IMR-90 (cell line): ENCODE results near the gene ABHD17B. TPM values are rescaled to one million over a fixed set of nuclear protein-coding genes. Genes with fewer than 3 reads are reported as not detected.

Experiments used
- ATAC-seq: fragments of 200-7000 bp; cut with Tn5 transposase; 2 replicates; pipeline ENCODE4 v1.9.1; 2020; ENCODE audit warnings: low read depth, mild to moderate bottlenecking, moderate library complexity
- BruUV-seq: library from RNA; stranded (reverse); fragments of 400-500 nt; replicated peaks from 2 replicates; lab custom pipeline; 2021; lab: Mats Ljungman, UMichigan
- CTCF ChIA-PET: fragments of 300-600 bp; formaldehyde crosslinking; extraction: SDS; loops from one replicate; lab custom pipeline; 2021; ENCODE audit warnings: antibody characterized with exemption; lab: Yijun Ruan, JAX
- POLR2A ChIA-PET: fragments of 300-600 bp; sonication (Branson Sonifier 250); formaldehyde crosslinking; loops from one replicate; lab custom pipeline; 2022; ENCODE audit warnings: antibody characterized with exemption; ENCODE audit not compliant: unreplicated experiment; lab: Charles Lee
- DNase-seq: peaks from one replicate; pipeline ENCODE4 v3.0.0; 2013
- H2AFZ ChIP-seq: replicated peaks from 2 replicates; pipeline ENCODE3; 2013; ENCODE audit warnings: low read length, mild to moderate bottlenecking; ENCODE audit not compliant: poor library complexity
- H2AK5ac ChIP-seq: 2 replicates; pipeline ENCODE4 v1.6.1; 2013; ENCODE audit warnings: low read depth, low read length, inconsistent platforms
- H2AK9ac ChIP-seq: replicated peaks from 2 replicates; pipeline ENCODE3; 2013; ENCODE audit warnings: mild to moderate bottlenecking, low read depth, low read length, moderate library complexity; ENCODE audit not compliant: poor library complexity
- H2BK120ac ChIP-seq: 2 replicates; pipeline ENCODE4 v1.6.1; 2013; ENCODE audit warnings: low read depth, low read length, inconsistent platforms
- H2BK15ac ChIP-seq: 3 replicates; pipeline ENCODE4 v1.6.1; 2013; ENCODE audit warnings: low read depth, low read length, inconsistent platforms
- H2BK20ac ChIP-seq: 2 replicates; pipeline ENCODE4 v1.6.1; 2013; ENCODE audit warnings: low read depth, mild to moderate bottlenecking, inconsistent platforms, low read length, moderate library complexity
- H2BK5ac ChIP-seq: 2 replicates; pipeline ENCODE4 v1.6.1; 2013; ENCODE audit warnings: mild to moderate bottlenecking, low read depth, low read length, inconsistent platforms; ENCODE audit not compliant: poor library complexity, severe bottlenecking
- H3K14ac ChIP-seq: replicated peaks from 2 replicates; pipeline ENCODE4 v1.6.1; 2013; ENCODE audit warnings: low read depth, low read length, inconsistent platforms
- H3K18ac ChIP-seq: 2 replicates; pipeline ENCODE4 v1.6.1; 2013; ENCODE audit warnings: low read depth, low read length, control low read depth
- H3K23ac ChIP-seq: 2 replicates; pipeline ENCODE4 v1.6.1; 2013; ENCODE audit warnings: low read depth, low read length, inconsistent platforms
- H3K27ac ChIP-seq: 2 replicates; pipeline ENCODE4 v1.5.1; 2013; ENCODE audit warnings: mild to moderate bottlenecking, control low read depth, low read length; ENCODE audit not compliant: insufficient read depth
- H3K27me3 ChIP-seq: 2 replicates; pipeline ENCODE4 v1.6.1; 2013; ENCODE audit warnings: low read length; ENCODE audit not compliant: control insufficient read depth, insufficient read depth
- H3K36me3 ChIP-seq: 2 replicates; pipeline ENCODE4 v1.6.1; 2013; ENCODE audit warnings: low read length, mixed read lengths; ENCODE audit not compliant: control insufficient read depth, insufficient read depth
- H3K4ac ChIP-seq: 2 replicates; pipeline ENCODE4 v1.6.1; 2013; ENCODE audit warnings: low read depth, low read length, inconsistent platforms
- H3K4me1 ChIP-seq: 2 replicates; pipeline ENCODE4 v1.6.1; 2013; ENCODE audit warnings: low read length, mixed read lengths; ENCODE audit not compliant: control insufficient read depth, insufficient read depth
- H3K4me2 ChIP-seq: 2 replicates; pipeline ENCODE4 v1.6.1; 2013; ENCODE audit warnings: low read depth, mild to moderate bottlenecking, control low read depth, low read length, moderate library complexity
- H3K4me3 ChIP-seq: 2 replicates; pipeline ENCODE4 v1.5.1; 2013; ENCODE audit warnings: low read depth, mild to moderate bottlenecking, control low read depth, low read length, moderate library complexity; ENCODE audit not compliant: insufficient read depth
- H3K56ac ChIP-seq: 2 replicates; pipeline ENCODE4 v1.6.1; 2013; ENCODE audit warnings: low read length, inconsistent platforms; ENCODE audit not compliant: insufficient read depth; ENCODE audit errors: extremely low read depth
- H3K79me1 ChIP-seq, 2 experiments: 2 replicates each; pipeline ENCODE4 v1.6.1; 2013; ENCODE audit warnings: low read length in 2 of 2, inconsistent platforms in 1 of 2, low read depth in 1 of 2
- H3K9ac ChIP-seq: 2 replicates; pipeline ENCODE4 v1.6.1; 2013; ENCODE audit warnings: low read depth, low read length, control low read depth
- H3K9me1 ChIP-seq: 2 replicates; pipeline ENCODE4 v1.6.1; 2013; ENCODE audit warnings: low read length, inconsistent platforms; ENCODE audit not compliant: insufficient read depth
- H3K9me3 ChIP-seq: 2 replicates; pipeline ENCODE4 v1.6.1; 2013; ENCODE audit warnings: low read length; ENCODE audit not compliant: control insufficient read depth, insufficient read depth
- H4K20me1 ChIP-seq: 2 replicates; pipeline ENCODE4 v1.6.1; 2013; ENCODE audit warnings: low read length, inconsistent platforms; ENCODE audit not compliant: insufficient read depth
- H4K5ac ChIP-seq: 2 replicates; pipeline ENCODE4 v1.6.1; 2013; ENCODE audit warnings: mild to moderate bottlenecking, low read depth, low read length, control low read depth
- H4K8ac ChIP-seq, 2 experiments: 2 replicates each; pipeline ENCODE4 v1.6.1; 2013; ENCODE audit warnings: low read depth in 2 of 2, low read length in 2 of 2, control low read depth in 1 of 2, inconsistent platforms in 1 of 2
- H4K91ac ChIP-seq: 2 replicates; pipeline ENCODE4 v1.6.1; 2013; ENCODE audit warnings: low read depth, low read length, inconsistent platforms; ENCODE audit not compliant: insufficient read depth
- BHLHE40 ChIP-seq: fragments of 150-350 bp; IDR thresholded peaks from 2 replicates; pipeline ENCODE4 v1.6.1; 2016; ENCODE audit warnings: mild to moderate bottlenecking, low read depth, low read length
- CEBPB ChIP-seq: IDR thresholded peaks from 2 replicates; pipeline ENCODE4 v1.6.1; 2012; ENCODE audit warnings: low read depth, low read length, improper control_type of control experiment
- CHD1 ChIP-seq: IDR thresholded peaks from 2 replicates; pipeline ENCODE4 v1.6.1; 2012; ENCODE audit warnings: low read depth, low read length, improper control_type of control experiment
- CTCF ChIP-seq: conservative IDR thresholded peaks from 2 replicates; pipeline ENCODE4 v1.5.1; 2012; ENCODE audit warnings: mild to moderate bottlenecking, low read depth, low read length, improper control_type of control experiment
- ELK1 ChIP-seq: fragments of 150-350 bp; IDR thresholded peaks from 2 replicates; pipeline ENCODE4 v1.6.1; 2016; ENCODE audit warnings: low read depth, mild to moderate bottlenecking, low read length, moderate library complexity, borderline replicate concordance
- FOS ChIP-seq: fragments of 150-350 bp; IDR thresholded peaks from 2 replicates; pipeline ENCODE4 v1.6.1; 2016; ENCODE audit warnings: low read depth, low read length
- MAFK ChIP-seq: IDR thresholded peaks from 2 replicates; pipeline ENCODE4 v1.6.1; 2012; ENCODE audit warnings: low read depth, low read length, improper control_type of control experiment
- MAZ ChIP-seq: IDR thresholded peaks from 2 replicates; pipeline ENCODE4 v1.6.1; 2012; ENCODE audit warnings: low read depth, mild to moderate bottlenecking, low read length, improper control_type of control experiment, moderate library complexity, borderline replicate concordance
- MXI1 ChIP-seq: IDR thresholded peaks from 2 replicates; pipeline ENCODE4 v1.6.1; 2012; ENCODE audit warnings: low read depth, mild to moderate bottlenecking, low read length, moderate library complexity, borderline replicate concordance
- NFE2L2 ChIP-seq: fragments of 150-350 bp; IDR thresholded peaks from 2 replicates; pipeline ENCODE4 v1.6.1; 2016; ENCODE audit warnings: low read depth, mild to moderate bottlenecking, low read length
- POLR2A ChIP-seq: IDR thresholded peaks from 2 replicates; pipeline ENCODE4 v1.6.1; 2012; ENCODE audit warnings: mild to moderate bottlenecking, low read depth, low read length
- RAD21 ChIP-seq: IDR thresholded peaks from 2 replicates; pipeline ENCODE4 v1.6.1; 2012; ENCODE audit warnings: low read length, improper control_type of control experiment
- RCOR1 ChIP-seq: IDR thresholded peaks from 2 replicates; pipeline ENCODE4 v1.6.1; 2012; ENCODE audit warnings: mild to moderate bottlenecking, low read length, improper control_type of control experiment; ENCODE audit not compliant: insufficient replicate concordance
- RFX5 ChIP-seq: IDR thresholded peaks from 2 replicates; pipeline ENCODE4 v1.8.0; 2012; ENCODE audit warnings: low read depth, mild to moderate bottlenecking, low read length, moderate library complexity
- SMC3 ChIP-seq: fragments of 150-350 bp; IDR thresholded peaks from 2 replicates; pipeline ENCODE4 v1.6.1; 2016; ENCODE audit warnings: low read depth, mild to moderate bottlenecking, antibody characterized with exemption, low read length, moderate library complexity
- USF2 ChIP-seq: fragments of 150-350 bp; IDR thresholded peaks from 2 replicates; pipeline ENCODE4 v1.6.1; 2017; ENCODE audit warnings: mild to moderate bottlenecking, antibody characterized with exemption, low read length, low read depth
- WGBS, 2 experiments: methylation state at CpG; one replicate each; pipeline versions ENCODE4 v1.1.5 to v1.1.7; 2013; ENCODE audit warnings: missing lambda C conversion rate in 2 of 2; ENCODE audit not compliant: insufficient read length in 1 of 2; ENCODE audit errors: extremely low coverage in 2 of 2; 5-methylcytosine and 5-hydroxymethylcytosine counted together
- dilution Hi-C: fragments of 300-500 bp; cut with HindIII; formaldehyde crosslinking; loops from one replicate; pipeline ENCODE4 v1.14.3; 2018; ENCODE audit warnings: low sequenced_read_pairs; ENCODE audit not compliant: unreplicated experiment
- in situ Hi-C: fragments of 300-500 bp; cut with MboI; formaldehyde crosslinking; loops from 3 replicates; pipeline ENCODE4 v1.14.3; 2019; ENCODE audit warnings: low sequenced_read_pairs, inconsistent platforms, mixed read lengths
- intact Hi-C: fragments of 100-400 bp; cut with micrococcal nuclease; formaldehyde crosslinking; loops from 2 replicates; pipeline ENCODE4 v1.10.0; 2022
- polyA plus RNA-seq, 3 experiments: library from polyadenylated mRNA; depleted of rRNA; stranded (reverse); fragments of >200 nt; gene quantifications; 2 replicates each; pipeline ENCODE4 v1.2.3, GENCODE V29; 2012; ENCODE audit warnings: low replicate concordance in 1 of 3
- total RNA-seq: library from RNA; depleted of rRNA; stranded (reverse); fragments of >200 nt; gene quantifications from 2 replicates; pipeline ENCODE4 v1.2.3, GENCODE V29; 2012

The ABHD17B gene
- total and polyA plus RNA-seq, 2 of the 4 experiments (the other 2 are of a cell fraction), result 7.5 to 16.8 TPM

- no peak overlapping the region for H3K56ac ChIP-seq
- TF ChIP-seq CTCF, result no peak
- no peak for TF ChIP-seq BHLHE40
- no peak for TF ChIP-seq MXI1
- no peak for TF ChIP-seq RAD21
- no peak for TF ChIP-seq POLR2A
- TF ChIP-seq MAZ, result no peak
- no peak for TF ChIP-seq RFX5
- TF ChIP-seq SMC3, result no peak
- no peak for TF ChIP-seq ELK1
- TF ChIP-seq FOS, result no peak
- TF ChIP-seq CEBPB, result no peak
- no peak for TF ChIP-seq CHD1
- TF ChIP-seq RCOR1, result no peak
- TF ChIP-seq NFE2L2, result no peak
- no peak for TF ChIP-seq MAFK
- TF ChIP-seq USF2, result no peak
- no peak overlapping the region for H2AFZ ChIP-seq
- peaks cover 12 to 23% of the 10 kb centered on the region in 2 experiments for H3K79me1 ChIP-seq
- H3K23ac ChIP-seq, result no peak overlapping the region
- H3K9ac ChIP-seq, result no peak overlapping the region
- WGBS, 2 experiments, result no CpG with 5 or more reads among the region's 2 CpGs
- dilution Hi-C loops (no loop called here), in situ Hi-C loops (no loop called here), intact Hi-C loops (loop anchor here (5.0 kb wide), 2 partner anchors 33 to 42 kb away; partner anchors contain the start of genes ABHD17B and C9orf85)
- no peak overlapping the region for H4K8ac ChIP-seq
- H3K4me3 ChIP-seq, result no peak overlapping the region
- no peaks in the 10 kb centered on the region for H4K20me1 ChIP-seq
- no peak overlapping the region for H2BK20ac ChIP-seq
- no peak overlapping the region for H3K18ac ChIP-seq
- H3K27me3 ChIP-seq, result no peaks in the 10 kb centered on the region
- POLR2A ChIA-PET, result no interaction called here
- H4K5ac ChIP-seq, result no peak overlapping the region
- no TSS peak for BruUV-seq
- H4K91ac ChIP-seq, result no peak overlapping the region
- no peak overlapping the region for H3K27ac ChIP-seq
- no peak for ATAC-seq
- no peak overlapping the region for H2BK15ac ChIP-seq
- no peaks in the 10 kb centered on the region for H3K9me3 ChIP-seq
- no peak overlapping the region for H3K4me2 ChIP-seq
- no peak overlapping the region for H2BK5ac ChIP-seq
- no peak overlapping the region for H3K4ac ChIP-seq
- peaks cover 5% of the 10 kb centered on the region; the same call in 1 of the 2 replicates for H3K4me1 ChIP-seq
- no peak overlapping the region for H2AK5ac ChIP-seq
- DNase-seq, result no peak
- no peaks in the 10 kb centered on the region for H3K36me3 ChIP-seq
- no peaks in the 10 kb centered on the region; the same call in 1 of the 2 replicates for H3K9me1 ChIP-seq
- no peak overlapping the region for H2BK120ac ChIP-seq
- CTCF ChIA-PET, result interaction anchor here (0.7 kb wide), 1 partner anchor 559 kb away, joined by 8 read pairs; no protein-coding TSS in a partner anchor
- no peak overlapping the region for H3K14ac ChIP-seq
- H2AK9ac ChIP-seq, result no peak overlapping the region
Measured at GRCh38 chr9:71944754-71945375, 33.9 kb upstream of the ABHD17B start.
